Esophagus muscularis mucosa (tissue), 4 donors: ENCODE data around the gene LSM4.

Source experiments
- CTCF ChIP-seq, 3 experiments: fragments of 200-600 bp in 2 of 3; fragments of 450-650 bp in 1 of 3; sonication (generic) in 2 of 3; IDR thresholded peaks; one replicate each; pipeline ENCODE4 v1.5.1; 2017 to 2019; ENCODE audit warnings: antibody characterized with exemption in 3 of 3, mild to moderate bottlenecking in 2 of 3, moderate library complexity in 1 of 3
- EP300 ChIP-seq: sonication (generic); formaldehyde crosslinking; IDR thresholded peaks from one replicate; pipeline ENCODE4 v1.6.1; 2017; ENCODE audit warnings: antibody characterized with exemption
- POLR2A ChIP-seq: fragments of 450-650 bp; IDR thresholded peaks from one replicate; pipeline ENCODE4 v1.6.1; 2017; ENCODE audit warnings: antibody characterized with exemption, moderate library complexity, mild to moderate bottlenecking, low read depth
- POLR2AphosphoS5 ChIP-seq, 2 donors: sonication (generic); formaldehyde crosslinking; IDR thresholded peaks; one replicate each; pipeline ENCODE4 v1.6.1; 2017; ENCODE audit warnings: antibody characterized with exemption in 2 of 2

GRCh38 chr19:18350490-18350889 lies 27.6 kb upstream of the LSM4 start:
- TF ChIP-seq POLR2A (no peak), CTCF (IDR thresholded peaks at IDR 0.05) (no peak), EP300 (no peak), POLR2AphosphoS5 (IDR thresholded peaks at IDR 0.05) (no peak)
